IMR-90 (cell line): ENCODE results near the gene RAD51AP2. TPM values are rescaled to one million over a fixed set of nuclear protein-coding genes. Genes with fewer than 3 reads are reported as not detected.

Experiments used
- ATAC-seq: fragments of 200-7000 bp; cut with Tn5 transposase; 2 replicates; pipeline ENCODE4 v1.9.1; 2020; ENCODE audit warnings: low read depth, mild to moderate bottlenecking, moderate library complexity
- BruUV-seq: library from RNA; stranded (reverse); fragments of 400-500 nt; replicated peaks from 2 replicates; lab custom pipeline; 2021; lab: Mats Ljungman, UMichigan
- CTCF ChIA-PET: fragments of 300-600 bp; formaldehyde crosslinking; extraction: SDS; loops from one replicate; lab custom pipeline; 2021; ENCODE audit warnings: antibody characterized with exemption; lab: Yijun Ruan, JAX
- POLR2A ChIA-PET: fragments of 300-600 bp; sonication (Branson Sonifier 250); formaldehyde crosslinking; loops from one replicate; lab custom pipeline; 2022; ENCODE audit warnings: antibody characterized with exemption; ENCODE audit not compliant: unreplicated experiment; lab: Charles Lee
- DNase-seq: peaks from one replicate; pipeline ENCODE4 v3.0.0; 2013
- H2AFZ ChIP-seq: replicated peaks from 2 replicates; pipeline ENCODE3; 2013; ENCODE audit warnings: low read length, mild to moderate bottlenecking; ENCODE audit not compliant: poor library complexity
- H2AK5ac ChIP-seq: 2 replicates; pipeline ENCODE4 v1.6.1; 2013; ENCODE audit warnings: low read depth, low read length, inconsistent platforms
- H2AK9ac ChIP-seq: replicated peaks from 2 replicates; pipeline ENCODE3; 2013; ENCODE audit warnings: mild to moderate bottlenecking, low read depth, low read length, moderate library complexity; ENCODE audit not compliant: poor library complexity
- H2BK120ac ChIP-seq: 2 replicates; pipeline ENCODE4 v1.6.1; 2013; ENCODE audit warnings: low read depth, low read length, inconsistent platforms
- H2BK15ac ChIP-seq: 3 replicates; pipeline ENCODE4 v1.6.1; 2013; ENCODE audit warnings: low read depth, low read length, inconsistent platforms
- H2BK20ac ChIP-seq: 2 replicates; pipeline ENCODE4 v1.6.1; 2013; ENCODE audit warnings: low read depth, mild to moderate bottlenecking, inconsistent platforms, low read length, moderate library complexity
- H2BK5ac ChIP-seq: 2 replicates; pipeline ENCODE4 v1.6.1; 2013; ENCODE audit warnings: mild to moderate bottlenecking, low read depth, low read length, inconsistent platforms; ENCODE audit not compliant: poor library complexity, severe bottlenecking
- H3K14ac ChIP-seq: replicated peaks from 2 replicates; pipeline ENCODE4 v1.6.1; 2013; ENCODE audit warnings: low read depth, low read length, inconsistent platforms
- H3K18ac ChIP-seq: 2 replicates; pipeline ENCODE4 v1.6.1; 2013; ENCODE audit warnings: low read depth, low read length, control low read depth
- H3K23ac ChIP-seq: 2 replicates; pipeline ENCODE4 v1.6.1; 2013; ENCODE audit warnings: low read depth, low read length, inconsistent platforms
- H3K27ac ChIP-seq: 2 replicates; pipeline ENCODE4 v1.5.1; 2013; ENCODE audit warnings: mild to moderate bottlenecking, control low read depth, low read length; ENCODE audit not compliant: insufficient read depth
- H3K27me3 ChIP-seq: 2 replicates; pipeline ENCODE4 v1.6.1; 2013; ENCODE audit warnings: low read length; ENCODE audit not compliant: control insufficient read depth, insufficient read depth
- H3K36me3 ChIP-seq: 2 replicates; pipeline ENCODE4 v1.6.1; 2013; ENCODE audit warnings: low read length, mixed read lengths; ENCODE audit not compliant: control insufficient read depth, insufficient read depth
- H3K4ac ChIP-seq: 2 replicates; pipeline ENCODE4 v1.6.1; 2013; ENCODE audit warnings: low read depth, low read length, inconsistent platforms
- H3K4me1 ChIP-seq: 2 replicates; pipeline ENCODE4 v1.6.1; 2013; ENCODE audit warnings: low read length, mixed read lengths; ENCODE audit not compliant: control insufficient read depth, insufficient read depth
- H3K4me2 ChIP-seq: 2 replicates; pipeline ENCODE4 v1.6.1; 2013; ENCODE audit warnings: low read depth, mild to moderate bottlenecking, control low read depth, low read length, moderate library complexity
- H3K4me3 ChIP-seq: 2 replicates; pipeline ENCODE4 v1.5.1; 2013; ENCODE audit warnings: low read depth, mild to moderate bottlenecking, control low read depth, low read length, moderate library complexity; ENCODE audit not compliant: insufficient read depth
- H3K56ac ChIP-seq: 2 replicates; pipeline ENCODE4 v1.6.1; 2013; ENCODE audit warnings: low read length, inconsistent platforms; ENCODE audit not compliant: insufficient read depth; ENCODE audit errors: extremely low read depth
- H3K79me1 ChIP-seq, 2 experiments: 2 replicates each; pipeline ENCODE4 v1.6.1; 2013; ENCODE audit warnings: low read length in 2 of 2, inconsistent platforms in 1 of 2, low read depth in 1 of 2
- H3K9ac ChIP-seq: 2 replicates; pipeline ENCODE4 v1.6.1; 2013; ENCODE audit warnings: low read depth, low read length, control low read depth
- H3K9me1 ChIP-seq: 2 replicates; pipeline ENCODE4 v1.6.1; 2013; ENCODE audit warnings: low read length, inconsistent platforms; ENCODE audit not compliant: insufficient read depth
- H3K9me3 ChIP-seq: 2 replicates; pipeline ENCODE4 v1.6.1; 2013; ENCODE audit warnings: low read length; ENCODE audit not compliant: control insufficient read depth, insufficient read depth
- H4K20me1 ChIP-seq: 2 replicates; pipeline ENCODE4 v1.6.1; 2013; ENCODE audit warnings: low read length, inconsistent platforms; ENCODE audit not compliant: insufficient read depth
- H4K5ac ChIP-seq: 2 replicates; pipeline ENCODE4 v1.6.1; 2013; ENCODE audit warnings: mild to moderate bottlenecking, low read depth, low read length, control low read depth
- H4K8ac ChIP-seq, 2 experiments: 2 replicates each; pipeline ENCODE4 v1.6.1; 2013; ENCODE audit warnings: low read depth in 2 of 2, low read length in 2 of 2, control low read depth in 1 of 2, inconsistent platforms in 1 of 2
- H4K91ac ChIP-seq: 2 replicates; pipeline ENCODE4 v1.6.1; 2013; ENCODE audit warnings: low read depth, low read length, inconsistent platforms; ENCODE audit not compliant: insufficient read depth
- BHLHE40 ChIP-seq: fragments of 150-350 bp; IDR thresholded peaks from 2 replicates; pipeline ENCODE4 v1.6.1; 2016; ENCODE audit warnings: mild to moderate bottlenecking, low read depth, low read length
- CEBPB ChIP-seq: IDR thresholded peaks from 2 replicates; pipeline ENCODE4 v1.6.1; 2012; ENCODE audit warnings: low read depth, low read length, improper control_type of control experiment
- CHD1 ChIP-seq: IDR thresholded peaks from 2 replicates; pipeline ENCODE4 v1.6.1; 2012; ENCODE audit warnings: low read depth, low read length, improper control_type of control experiment
- CTCF ChIP-seq: conservative IDR thresholded peaks from 2 replicates; pipeline ENCODE4 v1.5.1; 2012; ENCODE audit warnings: mild to moderate bottlenecking, low read depth, low read length, improper control_type of control experiment
- ELK1 ChIP-seq: fragments of 150-350 bp; IDR thresholded peaks from 2 replicates; pipeline ENCODE4 v1.6.1; 2016; ENCODE audit warnings: low read depth, mild to moderate bottlenecking, low read length, moderate library complexity, borderline replicate concordance
- FOS ChIP-seq: fragments of 150-350 bp; IDR thresholded peaks from 2 replicates; pipeline ENCODE4 v1.6.1; 2016; ENCODE audit warnings: low read depth, low read length
- MAFK ChIP-seq: IDR thresholded peaks from 2 replicates; pipeline ENCODE4 v1.6.1; 2012; ENCODE audit warnings: low read depth, low read length, improper control_type of control experiment
- MAZ ChIP-seq: IDR thresholded peaks from 2 replicates; pipeline ENCODE4 v1.6.1; 2012; ENCODE audit warnings: low read depth, mild to moderate bottlenecking, low read length, improper control_type of control experiment, moderate library complexity, borderline replicate concordance
- MXI1 ChIP-seq: IDR thresholded peaks from 2 replicates; pipeline ENCODE4 v1.6.1; 2012; ENCODE audit warnings: low read depth, mild to moderate bottlenecking, low read length, moderate library complexity, borderline replicate concordance
- NFE2L2 ChIP-seq: fragments of 150-350 bp; IDR thresholded peaks from 2 replicates; pipeline ENCODE4 v1.6.1; 2016; ENCODE audit warnings: low read depth, mild to moderate bottlenecking, low read length
- POLR2A ChIP-seq: IDR thresholded peaks from 2 replicates; pipeline ENCODE4 v1.6.1; 2012; ENCODE audit warnings: mild to moderate bottlenecking, low read depth, low read length
- RAD21 ChIP-seq: IDR thresholded peaks from 2 replicates; pipeline ENCODE4 v1.6.1; 2012; ENCODE audit warnings: low read length, improper control_type of control experiment
- RFX5 ChIP-seq: IDR thresholded peaks from 2 replicates; pipeline ENCODE4 v1.8.0; 2012; ENCODE audit warnings: low read depth, mild to moderate bottlenecking, low read length, moderate library complexity
- USF2 ChIP-seq: fragments of 150-350 bp; IDR thresholded peaks from 2 replicates; pipeline ENCODE4 v1.6.1; 2017; ENCODE audit warnings: mild to moderate bottlenecking, antibody characterized with exemption, low read length, low read depth
- dilution Hi-C: fragments of 300-500 bp; cut with HindIII; formaldehyde crosslinking; loops from one replicate; pipeline ENCODE4 v1.14.3; 2018; ENCODE audit warnings: low sequenced_read_pairs; ENCODE audit not compliant: unreplicated experiment
- in situ Hi-C: fragments of 300-500 bp; cut with MboI; formaldehyde crosslinking; loops from 3 replicates; pipeline ENCODE4 v1.14.3; 2019; ENCODE audit warnings: low sequenced_read_pairs, inconsistent platforms, mixed read lengths
- intact Hi-C: fragments of 100-400 bp; cut with micrococcal nuclease; formaldehyde crosslinking; loops from 2 replicates; pipeline ENCODE4 v1.10.0; 2022
- polyA plus RNA-seq, 3 experiments: library from polyadenylated mRNA; depleted of rRNA; stranded (reverse); fragments of >200 nt; gene quantifications; 2 replicates each; pipeline ENCODE4 v1.2.3, GENCODE V29; 2012; ENCODE audit warnings: low replicate concordance in 1 of 3
- total RNA-seq: library from RNA; depleted of rRNA; stranded (reverse); fragments of >200 nt; gene quantifications from 2 replicates; pipeline ENCODE4 v1.2.3, GENCODE V29; 2012

RAD51AP2 gene
- total and polyA plus RNA-seq, 2 of the 4 experiments (the other 2 are of a cell fraction), result not detected

- H2BK15ac ChIP-seq, result no peak overlapping the region
- H3K4me3 ChIP-seq, result no peak overlapping the region
- H2BK120ac ChIP-seq, result no peak overlapping the region
- H3K9ac ChIP-seq, result no peak overlapping the region
- ATAC-seq (no peak), DNase-seq (no peak)
- H3K4me1 ChIP-seq, result no peaks in the 10 kb centered on the region; the same call in 1 of the 2 replicates
- intact Hi-C loops, result no loop called here
- no peak overlapping the region for H3K27ac ChIP-seq
- H3K79me1 ChIP-seq, result no peaks in the 10 kb centered on the region
- no peak for TF ChIP-seq ELK1
- TF ChIP-seq MAZ, result no peak
- TF ChIP-seq CEBPB, result no peak
- no peak for TF ChIP-seq POLR2A
- no peak for TF ChIP-seq USF2
- no peak for TF ChIP-seq CHD1
- TF ChIP-seq CTCF, result no peak
- no peak for TF ChIP-seq FOS
- TF ChIP-seq RAD21, result no peak
- TF ChIP-seq NFE2L2, result no peak
- no peak for TF ChIP-seq MAFK
- no peak for TF ChIP-seq BHLHE40
- TF ChIP-seq RFX5, result no peak
- no peak for TF ChIP-seq MXI1
- H3K56ac ChIP-seq, result no peak overlapping the region
- H2AK5ac ChIP-seq, result no peak overlapping the region
- no peaks in the 10 kb centered on the region for H4K20me1 ChIP-seq
- H3K27me3 ChIP-seq, result peaks cover 26% of the 10 kb centered on the region
- dilution Hi-C loops, result no loop called here
- H3K9me3 ChIP-seq, result no peaks in the 10 kb centered on the region
- in situ Hi-C loops, result no loop called here
- H4K91ac ChIP-seq, result no peak overlapping the region
- H3K23ac ChIP-seq, result no peak overlapping the region
- no peaks in the 10 kb centered on the region for H3K36me3 ChIP-seq
- no peak overlapping the region for H4K5ac ChIP-seq
- no peak overlapping the region for H3K4ac ChIP-seq
- no peaks in the 10 kb centered on the region for H3K9me1 ChIP-seq
- no peak overlapping the region for H3K4me2 ChIP-seq
- no peak overlapping the region for H4K8ac ChIP-seq
- POLR2A ChIA-PET, result no interaction called here
- H2AFZ ChIP-seq, result no peak overlapping the region
- CTCF ChIA-PET, result no interaction called here
- no peak overlapping the region for H2BK5ac ChIP-seq
- H2BK20ac ChIP-seq, result no peak overlapping the region
- BruUV-seq, result no TSS peak
- H3K18ac ChIP-seq, result no peak overlapping the region
- no peak overlapping the region for H3K14ac ChIP-seq
- no peak overlapping the region for H2AK9ac ChIP-seq
Measured at GRCh38 chr2:17543848-17544247, 25.6 kb upstream of the RAD51AP2 start.
